Breast epithelium (tissue), 4 donors: ENCODE data around the gene FNBP1. TPM values are rescaled to one million over a fixed set of nuclear protein-coding genes. Genes with fewer than 3 reads are reported as not detected.
"Not testable (repeated sequence)": the region's sequence is repeated elsewhere in the genome, so short reads cannot be mapped to it uniquely, and the experiment has no call there.

Experiments used
- DNase-seq, 2 donors: peaks; one replicate each; pipeline ENCODE4 v3.0.0-alpha.2; 2019; ENCODE audit warnings: low spot score in 2 of 2
- H3K27ac ChIP-seq, 2 donors: fragments of 200-600 bp; sonication (generic) in 1 of 2; one replicate each; pipeline ENCODE4 v1.5.1; 2016 to 2019; ENCODE audit warnings: mild to moderate bottlenecking in 1 of 2
- H3K27me3 ChIP-seq, 2 donors: fragments of 200-600 bp; sonication (generic) in 1 of 2; one replicate each; pipeline versions ENCODE4 v1.5.1 to v1.6.0; 2017 to 2019; ENCODE audit warnings: control low read depth in 1 of 2, mild to moderate bottlenecking in 1 of 2
- H3K36me3 ChIP-seq: fragments of 200-600 bp; one replicate; pipeline ENCODE4 v1.5.1; 2019
- H3K4me1 ChIP-seq, 2 donors: fragments of 200-600 bp; sonication (generic); one replicate each; pipeline ENCODE4 v1.5.1; 2016 to 2019; ENCODE audit warnings: control low read depth in 1 of 2
- H3K4me3 ChIP-seq, 3 donors: fragments of 200-600 bp; sonication (generic); 1 replicate in 2 of 3; 2 replicates in 1 of 3; pipeline ENCODE4 v1.5.1; 2016 to 2019; ENCODE audit warnings: mild to moderate bottlenecking in 3 of 3, moderate library complexity in 2 of 3
- H3K9me3 ChIP-seq, 2 donors: fragments of 200-600 bp; sonication (generic) in 1 of 2; one replicate each; pipeline ENCODE4 v1.5.1; 2016 to 2019; ENCODE audit warnings: control low read depth in 1 of 2
- CTCF ChIP-seq, 3 donors: fragments of 450-650 bp; IDR thresholded peaks; one replicate each; pipeline ENCODE4 v1.5.1; 2016 to 2017; ENCODE audit warnings: antibody characterized with exemption in 3 of 3, mild to moderate bottlenecking in 3 of 3, moderate library complexity in 3 of 3
- POLR2A ChIP-seq: fragments of 450-650 bp; IDR thresholded peaks from one replicate; pipeline ENCODE4 v1.6.1; 2016; ENCODE audit warnings: antibody characterized with exemption, mild to moderate bottlenecking, moderate library complexity
- POLR2AphosphoS5 ChIP-seq, 3 donors: sonication (generic); formaldehyde crosslinking; IDR thresholded peaks; one replicate each; pipeline ENCODE4 v1.6.1; 2017; ENCODE audit warnings: antibody characterized with exemption in 3 of 3
- intact Hi-C: fragments of 100-400 bp; cut with DNase I; formaldehyde crosslinking; loops from one replicate; pipeline ENCODE4 v1.15.1; 2023; ENCODE audit warnings: low total_unique reads
- total RNA-seq, 3 donors: library from RNA; depleted of rRNA; stranded (reverse); fragments of >200 nt; gene quantifications; one replicate each; pipeline ENCODE4 v1.1.0, GENCODE V29; 2016

FNBP1 gene
- total RNA-seq, 3 donors from 2014 or later: 31.3 to 49.8 (median 41.9) TPM

- Histone ChIP-seq H3K27me3 (no peaks in the 10 kb centered on the region), H3K9me3 (no peaks in the 10 kb centered on the region), H3K4me3 (no peak overlapping the region), H3K36me3 (no peaks in the 10 kb centered on the region), H3K4me1 (peaks cover 0 to under 1% of the 10 kb centered on the region in 2 donors), H3K27ac (no peak overlapping the region)
- no peak for TF ChIP-seq CTCF (IDR thresholded peaks at IDR 0.05)
- TF ChIP-seq POLR2A: no peak
- TF ChIP-seq POLR2AphosphoS5 (IDR thresholded peaks at IDR 0.05): no peak
- intact Hi-C loops: no loop called here
- no peak for DNase-seq
Measured at GRCh38 chr9:130018265-130018664, 24.7 kb downstream of the FNBP1 start.

DNA sequence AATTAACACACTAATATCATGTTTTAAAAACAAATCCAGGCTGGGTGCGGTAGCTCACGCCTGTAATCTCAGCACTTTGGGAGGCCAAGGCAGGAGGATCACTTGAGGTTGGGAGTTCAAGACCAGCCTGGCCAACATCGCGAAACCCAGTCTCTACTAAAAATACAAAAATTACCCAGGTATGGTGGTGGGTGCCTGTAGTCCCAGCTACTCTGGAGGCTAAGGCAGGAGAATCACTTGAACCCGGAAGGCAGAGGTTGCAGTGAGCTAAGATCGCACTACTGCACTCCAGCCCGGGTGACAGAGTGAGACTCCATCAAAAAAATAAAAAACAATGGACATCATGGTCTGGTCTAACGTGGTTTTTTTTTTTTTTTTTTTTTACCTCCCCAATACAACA lies 25.5 kb downstream of the FNBP1 start:
- H3K4me1 ChIP-seq, intact Hi-C loops: not testable (repeated sequence)
- H3K27ac ChIP-seq: peak overlapping the region; percentile 68 to 72

DNA sequence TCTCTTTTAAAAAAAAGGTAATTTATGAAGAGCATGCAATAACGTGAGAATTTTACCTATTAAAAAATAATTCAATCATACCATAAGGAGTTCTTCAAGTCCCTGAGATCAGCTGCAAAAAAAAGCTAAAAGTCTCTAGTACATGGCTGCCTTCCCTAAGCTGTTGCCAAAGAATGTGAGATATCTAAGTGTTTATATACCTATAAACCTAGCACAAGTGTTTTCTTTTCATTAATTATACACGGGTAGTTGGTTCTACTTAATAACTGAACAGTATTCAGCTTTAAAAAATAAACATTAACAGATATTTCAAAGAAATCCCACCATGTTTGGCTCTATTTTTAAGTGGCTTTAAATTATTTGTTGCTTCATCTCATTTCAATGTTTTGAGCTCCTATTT lies 25.9 kb downstream of the FNBP1 start:
- H3K4me3 ChIP-seq: no peak overlapping the region
- no peaks in the 10 kb centered on the region for H3K9me3 ChIP-seq
- intact Hi-C loops: no loop called here
- H3K27ac ChIP-seq: peak overlapping the region; percentile 68 to 72
- TF ChIP-seq POLR2AphosphoS5 (IDR thresholded peaks at IDR 0.05) (no peak), POLR2A (no peak), CTCF (IDR thresholded peaks at IDR 0.05) (no peak)
- no peaks in the 10 kb centered on the region for H3K27me3 ChIP-seq
- H3K4me1 ChIP-seq: no peaks in the 10 kb centered on the region
- no peaks in the 10 kb centered on the region for H3K36me3 ChIP-seq
- no peak for DNase-seq

More for the DNA sequence above, 25.5 kb downstream of the FNBP1 start:
- H3K27me3 ChIP-seq, H3K9me3 ChIP-seq, H3K4me3 ChIP-seq, DNase-seq, H3K36me3 ChIP-seq: not testable (repeated sequence)

DNA sequence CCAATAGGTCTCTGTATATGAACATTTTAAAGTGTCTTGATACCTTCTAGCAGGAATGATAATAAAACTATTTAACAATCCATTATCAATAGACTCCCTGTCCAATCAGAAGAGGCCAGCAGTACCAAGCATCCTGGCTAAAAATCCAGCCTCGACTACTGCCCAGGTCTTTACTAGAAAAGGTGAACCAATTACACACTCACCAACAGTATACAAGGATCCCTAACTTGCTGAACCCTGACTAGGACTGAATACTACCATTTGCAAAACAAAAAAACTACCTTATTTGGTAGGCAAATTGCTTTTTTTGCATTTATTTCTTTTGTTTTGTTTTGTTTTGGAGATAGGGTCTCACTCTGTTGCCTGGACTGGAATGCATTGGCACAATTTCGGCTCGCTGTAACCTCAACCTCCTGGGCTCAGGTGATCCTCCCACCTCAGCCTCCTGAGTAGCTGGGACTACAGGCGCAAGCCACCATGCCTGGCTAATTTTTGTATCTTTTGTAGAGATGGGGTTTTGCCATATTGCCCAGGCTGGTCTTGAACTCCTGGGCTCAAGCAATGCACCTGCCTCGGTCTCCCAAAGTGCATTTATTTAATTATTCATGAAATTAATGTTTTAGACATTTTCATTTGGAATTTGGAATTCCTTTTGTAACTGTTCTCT lies 27.5 kb downstream of the FNBP1 start:
- no peaks in the 10 kb centered on the region for H3K4me1 ChIP-seq
- H3K4me3 ChIP-seq: no peak overlapping the region
- H3K27me3 ChIP-seq: no peaks in the 10 kb centered on the region
- TF ChIP-seq CTCF (IDR thresholded peaks at IDR 0.05) (no peak), POLR2A (no peak), POLR2AphosphoS5 (IDR thresholded peaks at IDR 0.05) (no peak)
- DNase-seq: no peak
- intact Hi-C loops: no loop called here
- no peak overlapping the region for H3K27ac ChIP-seq
- no peaks in the 10 kb centered on the region for H3K36me3 ChIP-seq
- no peaks in the 10 kb centered on the region for H3K9me3 ChIP-seq

DNA sequence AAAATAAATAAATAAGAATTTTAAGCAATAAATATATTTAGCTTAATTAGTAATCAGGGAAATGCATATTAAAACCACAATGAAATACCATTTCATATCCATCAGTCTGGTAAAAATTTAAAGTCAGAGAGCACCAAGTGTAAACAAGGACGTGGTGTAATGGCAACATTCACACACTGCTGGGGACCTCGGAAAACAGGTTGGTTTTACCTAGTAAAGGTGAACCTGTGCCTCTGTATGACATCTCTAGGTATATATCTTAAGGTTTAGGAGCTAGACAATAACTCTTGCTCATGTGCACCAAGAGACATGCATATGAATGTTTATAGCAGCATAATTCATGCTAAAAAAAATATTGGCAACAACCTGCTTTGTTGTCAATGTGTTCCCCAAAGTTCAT lies 29.7 kb downstream of the FNBP1 start:
- Histone ChIP-seq H3K27me3 (no peaks in the 10 kb centered on the region), H3K27ac (no peak overlapping the region), H3K4me3 (no peak overlapping the region), H3K9me3 (no peaks in the 10 kb centered on the region), H3K4me1 (no peaks in the 10 kb centered on the region), H3K36me3 (no peaks in the 10 kb centered on the region)
- TF ChIP-seq POLR2AphosphoS5 (IDR thresholded peaks at IDR 0.05) (no peak), CTCF (IDR thresholded peaks at IDR 0.05) (no peak), POLR2A (no peak)
- no peak for DNase-seq
- intact Hi-C loops: no loop called here
